H54 (cell line): ENCODE measurements around the gene ZBTB7A.

Source experiments
- DNase-seq: peaks from one replicate; pipeline ENCODE4 v3.0.0; 2011; ENCODE audit warnings: low spot score, mixed read lengths; ENCODE audit not compliant: insufficient read length
- FAIRE-seq: peaks from 3 replicates; lab custom pipeline; 2011; peaks lifted over from hg19 to GRCh38; lab: Jason Lieb, UNC
- POLR2A ChIP-seq: IDR thresholded peaks from 2 replicates; pipeline ENCODE4 v1.6.1; 2011; ENCODE audit warnings: low read depth, mild to moderate bottlenecking, low read length

ZBTB7A gene

GRCh38 chr19:4087787-4088679 lies 21.3 kb upstream of the ZBTB7A start:
- no peak for FAIRE-seq
- TF ChIP-seq POLR2A: no peak

GRCh38 chr19:4086411-4086867 lies 19.7 kb upstream of the ZBTB7A start:
- FAIRE-seq: no peak
- TF ChIP-seq POLR2A: no peak
- DNase-seq: no peak

More at GRCh38 chr19:4087787-4088679, 21.3 kb upstream of the ZBTB7A start:
- DNase-seq: no peak

- FAIRE-seq: no peak
- no peak for DNase-seq
- TF ChIP-seq POLR2A: no peak
Measured at GRCh38 chr19:4084547-4084877, 17.8 kb upstream of the ZBTB7A start.

GRCh38 chr19:4083677-4084546 lies 17.2 kb upstream of the ZBTB7A start:
- DNase-seq (no peak), FAIRE-seq (no peak)
- no peak for TF ChIP-seq POLR2A

GRCh38 chr19:4082172-4082571 lies 15.5 kb upstream of the ZBTB7A start:
- FAIRE-seq (no peak), DNase-seq (no peak)
- no peak for TF ChIP-seq POLR2A

GRCh38 chr19:4081441-4082129 lies 14.9 kb upstream of the ZBTB7A start:
- FAIRE-seq: no peak
- DNase-seq: no peak

GRCh38 chr19:4080473-4080872 lies 13.8 kb upstream of the ZBTB7A start:
- no peak for TF ChIP-seq POLR2A
- FAIRE-seq (no peak), DNase-seq (no peak)

More at GRCh38 chr19:4081441-4082129, 14.9 kb upstream of the ZBTB7A start:
- TF ChIP-seq POLR2A: no peak

- FAIRE-seq: no peak
- TF ChIP-seq POLR2A: 0 out of 2 replicates have a peak, but pooled peaks have one; percentile 25
- DNase-seq: no peak
Measured at GRCh38 chr19:4077800-4078684, 11.3 kb upstream of the ZBTB7A start.

- DNase-seq: no peak
- no peak for FAIRE-seq
- no peak for TF ChIP-seq POLR2A
Measured at GRCh38 chr19:4077007-4077374, 10.3 kb upstream of the ZBTB7A start.

GRCh38 chr19:4075373-4075772 lies 8.7 kb upstream of the ZBTB7A start:
- no peak for TF ChIP-seq POLR2A
- FAIRE-seq (no peak), DNase-seq (no peak)

GRCh38 chr19:4071610-4072009 lies 4.9 kb upstream of the ZBTB7A start:
- no peak for TF ChIP-seq POLR2A
- FAIRE-seq (no peak), DNase-seq (no peak)

- DNase-seq: no peak
- FAIRE-seq: no peak
- TF ChIP-seq POLR2A: no peak
Measured at GRCh38 chr19:4069331-4069959, 2.7 kb upstream of the ZBTB7A start.
